WTC11 (cell line): ENCODE measurements around the gene EHBP1L1. TPM values are rescaled to one million over a fixed set of nuclear protein-coding genes. Genes with fewer than 3 reads are reported as not detected.

ENCODE experiments used
- ATAC-seq: fragments of 200-7000 bp; cut with Tn5 transposase; 2 replicates; pipeline ENCODE4 v1.10.0; 2021; ENCODE audit warnings: mild to moderate bottlenecking, moderate library complexity
- CTCF ChIA-PET: fragments of 300-600 bp; sonication (Branson Sonifier 250); formaldehyde crosslinking; loops from one replicate; lab custom pipeline; 2021; ENCODE audit warnings: antibody characterized with exemption; lab: Charles Lee
- POLR2A ChIA-PET: fragments of 350-600 bp; sonication (Branson Sonifier 250); formaldehyde crosslinking; loops from one replicate; lab custom pipeline; 2021; ENCODE audit warnings: antibody characterized with exemption; lab: Charles Lee
- DNase-seq: peaks from one replicate; pipeline ENCODE4 v3.0.0; 2021; ENCODE audit warnings: low spot score
- H3K27ac Mint-ChIP-seq: 2 replicates; pipeline ENCODE4 v1.8.0; 2021; ENCODE audit warnings: mixed read lengths
- H3K27me3 Mint-ChIP-seq: 2 replicates; pipeline ENCODE4 v1.8.0; 2021; ENCODE audit warnings: low read depth, mild to moderate bottlenecking, moderate library complexity, mixed read lengths
- H3K36me3 Mint-ChIP-seq: 2 replicates; pipeline ENCODE4 v1.8.0; 2021; ENCODE audit warnings: mixed read lengths
- H3K4me1 Mint-ChIP-seq: 2 replicates; pipeline ENCODE4 v1.8.0; 2022; ENCODE audit warnings: mixed read lengths
- H3K4me3 Mint-ChIP-seq: 2 replicates; pipeline ENCODE4 v1.8.0; 2021; ENCODE audit warnings: mild to moderate bottlenecking, moderate library complexity, mixed read lengths
- H3K9me3 Mint-ChIP-seq: 2 replicates; pipeline ENCODE4 v1.8.0; 2021; ENCODE audit warnings: mixed read lengths
- ATF3 ChIP-seq: sonication (generic); formaldehyde crosslinking; conservative IDR thresholded peaks from 2 replicates; pipeline ENCODE4 v1.8.1; 2022; ENCODE audit warnings: mild to moderate bottlenecking, missing genetic modification reagents
- CBFB ChIP-seq: sonication (generic); formaldehyde crosslinking; IDR thresholded peaks from 2 replicates; pipeline ENCODE4 v1.8.1; 2022; ENCODE audit warnings: mild to moderate bottlenecking, low read depth, missing genetic modification reagents
- CREM ChIP-seq: sonication (generic); formaldehyde crosslinking; IDR thresholded peaks from 2 replicates; pipeline ENCODE4 v1.8.1; 2022; ENCODE audit warnings: mild to moderate bottlenecking, missing genetic modification reagents, moderate library complexity
- ESRRA ChIP-seq: sonication (generic); formaldehyde crosslinking; IDR thresholded peaks from 2 replicates; pipeline ENCODE4 v1.8.1; 2022; ENCODE audit warnings: mild to moderate bottlenecking, missing genetic modification reagents, borderline replicate concordance
- MAX ChIP-seq: sonication (generic); formaldehyde crosslinking; IDR thresholded peaks from 2 replicates; pipeline ENCODE4 v1.8.0; 2022; ENCODE audit warnings: mild to moderate bottlenecking, missing genetic modification reagents
- NFYB ChIP-seq: sonication (generic); formaldehyde crosslinking; conservative IDR thresholded peaks from 2 replicates; pipeline ENCODE4 v1.8.0; 2022; ENCODE audit warnings: low read depth, missing genetic modification reagents
- NR1H2 ChIP-seq: sonication (generic); formaldehyde crosslinking; IDR thresholded peaks from 2 replicates; pipeline ENCODE4 v1.9.0; 2021; ENCODE audit warnings: mild to moderate bottlenecking, moderate library complexity, missing genetic modification reagents
- PRDM15 ChIP-seq: sonication (generic); formaldehyde crosslinking; IDR thresholded peaks from 2 replicates; pipeline ENCODE4 v1.8.0; 2022; ENCODE audit warnings: missing genetic modification reagents
- PREB ChIP-seq: sonication (generic); formaldehyde crosslinking; IDR thresholded peaks from 2 replicates; pipeline ENCODE4 v1.8.1; 2022; ENCODE audit warnings: mild to moderate bottlenecking, missing genetic modification reagents, moderate library complexity, borderline replicate concordance
- RELA ChIP-seq: sonication (generic); formaldehyde crosslinking; IDR thresholded peaks from 2 replicates; pipeline ENCODE4 v1.8.1; 2022; ENCODE audit warnings: missing genetic modification reagents, mild to moderate bottlenecking, borderline replicate concordance
- SOX15 ChIP-seq: fragments of 250-450 bp; sonication (Bioruptor Pico); IDR thresholded peaks from 2 replicates; pipeline ENCODE4 v1.9.0; 2021; ENCODE audit warnings: mild to moderate bottlenecking
- ZNF232 ChIP-seq: sonication (generic); formaldehyde crosslinking; IDR thresholded peaks from 2 replicates; pipeline ENCODE4 v1.8.0; 2022; ENCODE audit warnings: mild to moderate bottlenecking, missing genetic modification reagents
- ZNF263 ChIP-seq: sonication (generic); formaldehyde crosslinking; IDR thresholded peaks from 2 replicates; pipeline ENCODE4 v1.8.1; 2022; ENCODE audit warnings: low read depth, mild to moderate bottlenecking, moderate library complexity, missing genetic modification reagents
- ZNF425 ChIP-seq: fragments of 250-450 bp; sonication (Bioruptor Pico); conservative IDR thresholded peaks from 2 replicates; pipeline ENCODE4 v1.9.0; 2021; ENCODE audit warnings: mild to moderate bottlenecking
- total RNA-seq: library from RNA; stranded (reverse); gene quantifications from 3 replicates; pipeline ENCODE4 v1.2.3, GENCODE V29; 2021

EHBP1L1 gene
- total RNA-seq, 1 experiment from 2014 or later = 11.8 TPM

GRCh38 chr11:65623852-65624616 lies 48.2 kb downstream of the EHBP1L1 start (continued):
- TF ChIP-seq PRDM15 (CRISPR knock-in tag) (no peak), MAX (CRISPR knock-in tag) (no peak), SOX15 (CRISPR knock-in tag) (no peak), CBFB (CRISPR knock-in tag) (no peak)

GRCh38 chr11:65624931-65625627 lies 49.2 kb downstream of the EHBP1L1 start:
- H3K27ac Mint-ChIP-seq = no peak overlapping the region
- H3K4me3 Mint-ChIP-seq = no peak overlapping the region
- ChIA-PET POLR2A (no interaction called here), CTCF (interaction anchor here (0.5 to 2.5 kb wide), 24 partner anchors 8 to 263 kb away, joined by 3 to 31 read pairs (median 4); partner anchors contain the start of genes FIBP, KAT5, MAP3K11 and MUS81)
- no peak for DNase-seq
- H3K9me3 Mint-ChIP-seq = no peaks in the 10 kb centered on the region
- no peak for ATAC-seq
- no peak for TF ChIP-seq ZNF263 (CRISPR knock-in tag)
- no peak for TF ChIP-seq RELA (CRISPR knock-in tag)
- TF ChIP-seq PREB (CRISPR knock-in tag) = no peak
- TF ChIP-seq ESRRA (CRISPR knock-in tag) = no peak
- no peak for TF ChIP-seq ATF3 (CRISPR knock-in tag)
- TF ChIP-seq NFYB = no peak
- TF ChIP-seq NR1H2 = no peak
- TF ChIP-seq ZNF425 (CRISPR knock-in tag) = no peak
- TF ChIP-seq ZNF232 = no peak
- no peak for TF ChIP-seq CREM (CRISPR knock-in tag)
- H3K4me1 Mint-ChIP-seq = no peaks in the 10 kb centered on the region
- H3K27me3 Mint-ChIP-seq = no peaks in the 10 kb centered on the region
- H3K36me3 Mint-ChIP-seq = peaks cover 28% of the 10 kb centered on the region
